Esophagus muscularis mucosa (tissue), 4 donors: ENCODE data around the gene SEZ6L2. TPM values are rescaled to one million over a fixed set of nuclear protein-coding genes. Genes with fewer than 3 reads are reported as not detected.
"Not testable (repeated sequence)": the region's sequence is repeated elsewhere in the genome, so short reads cannot be mapped to it uniquely, and the experiment has no call there.

Experiments used
- DNase-seq: peaks from one replicate; pipeline ENCODE4 v3.0.0-alpha.2; 2017; ENCODE audit errors: extremely low spot score
- H3K27ac ChIP-seq, 4 donors: fragments of 200-600 bp; sonication (generic); replicated peaks in 1 of 4; 1 replicate in 3 of 4; 2 replicates in 1 of 4; pipeline ENCODE4 v1.5.1; 2016 to 2019; ENCODE audit warnings: mild to moderate bottlenecking in 1 of 4
- H3K27me3 ChIP-seq, 4 donors: fragments of 200-600 bp; sonication (generic); one replicate each; pipeline versions ENCODE4 v1.5.1 to v1.6.0; 2016 to 2019
- H3K36me3 ChIP-seq, 4 donors: fragments of 200-600 bp; sonication (generic); one replicate each; pipeline ENCODE4 v1.5.1; 2016 to 2019
- H3K4me1 ChIP-seq, 4 donors: fragments of 200-600 bp; sonication (generic); one replicate each; pipeline ENCODE4 v1.5.1; 2016 to 2019
- H3K4me3 ChIP-seq, 4 donors: fragments of 200-600 bp; sonication (generic); 1 replicate in 2 of 4; 2 replicates in 2 of 4; pipeline ENCODE4 v1.5.1; 2016 to 2019; ENCODE audit warnings: mild to moderate bottlenecking in 4 of 4, moderate library complexity in 1 of 4
- H3K9me3 ChIP-seq, 4 donors: fragments of 200-600 bp; sonication (generic); 1 replicate in 3 of 4; 2 replicates in 1 of 4; pipeline ENCODE4 v1.5.1; 2016 to 2019
- EP300 ChIP-seq: sonication (generic); formaldehyde crosslinking; IDR thresholded peaks from one replicate; pipeline ENCODE4 v1.6.1; 2017; ENCODE audit warnings: antibody characterized with exemption
- POLR2A ChIP-seq: fragments of 450-650 bp; IDR thresholded peaks from one replicate; pipeline ENCODE4 v1.6.1; 2017; ENCODE audit warnings: antibody characterized with exemption, moderate library complexity, mild to moderate bottlenecking, low read depth
- POLR2AphosphoS5 ChIP-seq, 2 donors: sonication (generic); formaldehyde crosslinking; IDR thresholded peaks; one replicate each; pipeline ENCODE4 v1.6.1; 2017; ENCODE audit warnings: antibody characterized with exemption in 2 of 2
- WGBS: methylation state at CpG from one replicate; pipeline ENCODE4 v1.1.5; 2018; 5-methylcytosine and 5-hydroxymethylcytosine counted together
- intact Hi-C: fragments of 100-400 bp; cut with DNase I; formaldehyde crosslinking; loops from one replicate; pipeline ENCODE4 v1.15.1; 2023
- total RNA-seq, 4 donors: library from RNA; depleted of rRNA; stranded (reverse); fragments of >200 nt; gene quantifications; one replicate each; pipeline versions ENCODE4 v1.1.0 to v1.2.1, GENCODE V29; 2016
- TF ChIP-seq, protein P1 (sequence below), 3 experiments: fragments of 200-600 bp in 2 of 3; fragments of 450-650 bp in 1 of 3; sonication (generic) in 2 of 3; IDR thresholded peaks; one replicate each; pipeline ENCODE4 v1.5.1; 2017 to 2019; ENCODE audit warnings: antibody characterized with exemption in 3 of 3, mild to moderate bottlenecking in 2 of 3, moderate library complexity in 1 of 3

The SEZ6L2 gene
- total RNA-seq, 4 donors from 2014 or later: 0.84 to 7.9 (median 1.0) TPM

DNA sequence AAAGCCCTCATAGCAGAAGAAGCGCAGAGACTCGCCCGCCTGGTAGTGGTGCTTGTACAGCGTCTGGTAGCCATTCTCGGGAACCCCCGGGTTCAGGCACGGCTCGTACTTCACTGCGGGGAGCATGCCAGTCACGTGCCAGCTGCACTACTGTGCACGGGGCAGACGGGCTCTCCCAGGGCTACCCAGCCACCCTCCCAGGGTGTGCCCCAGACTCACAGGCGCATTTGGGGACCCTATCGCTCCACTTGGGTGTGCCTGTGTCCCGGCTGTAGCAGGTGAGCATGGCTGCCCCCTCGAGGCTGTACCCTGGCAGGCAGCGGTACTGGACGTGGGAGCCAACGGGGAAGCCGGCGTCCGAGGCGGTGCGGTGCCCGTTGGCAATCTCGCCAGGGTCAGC, 26.0 kb downstream of the SEZ6L2 start:
- Histone ChIP-seq H3K9me3 (peaks cover 0 to 4% (median 0%) of the 10 kb centered on the region in 4 donors), H3K4me3 (no peak overlapping the region), H3K27me3 (peaks cover 0 to 49% (median 21%) of the 10 kb centered on the region in 4 donors), H3K4me1 (peaks cover 0 to 16% (median 8%) of the 10 kb centered on the region in 4 donors), H3K27ac (no peak overlapping the region), H3K36me3 (no peaks in the 10 kb centered on the region)
- intact Hi-C loops: no loop called here
- no peak for DNase-seq
- TF ChIP-seq POLR2AphosphoS5 (IDR thresholded peaks at IDR 0.05) (no peak), EP300 (no peak), POLR2A (no peak)
- TF ChIP-seq, protein P1, sequence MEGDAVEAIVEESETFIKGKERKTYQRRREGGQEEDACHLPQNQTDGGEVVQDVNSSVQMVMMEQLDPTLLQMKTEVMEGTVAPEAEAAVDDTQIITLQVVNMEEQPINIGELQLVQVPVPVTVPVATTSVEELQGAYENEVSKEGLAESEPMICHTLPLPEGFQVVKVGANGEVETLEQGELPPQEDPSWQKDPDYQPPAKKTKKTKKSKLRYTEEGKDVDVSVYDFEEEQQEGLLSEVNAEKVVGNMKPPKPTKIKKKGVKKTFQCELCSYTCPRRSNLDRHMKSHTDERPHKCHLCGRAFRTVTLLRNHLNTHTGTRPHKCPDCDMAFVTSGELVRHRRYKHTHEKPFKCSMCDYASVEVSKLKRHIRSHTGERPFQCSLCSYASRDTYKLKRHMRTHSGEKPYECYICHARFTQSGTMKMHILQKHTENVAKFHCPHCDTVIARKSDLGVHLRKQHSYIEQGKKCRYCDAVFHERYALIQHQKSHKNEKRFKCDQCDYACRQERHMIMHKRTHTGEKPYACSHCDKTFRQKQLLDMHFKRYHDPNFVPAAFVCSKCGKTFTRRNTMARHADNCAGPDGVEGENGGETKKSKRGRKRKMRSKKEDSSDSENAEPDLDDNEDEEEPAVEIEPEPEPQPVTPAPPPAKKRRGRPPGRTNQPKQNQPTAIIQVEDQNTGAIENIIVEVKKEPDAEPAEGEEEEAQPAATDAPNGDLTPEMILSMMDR (IDR thresholded peaks at IDR 0.05): no peak
- 97% methylated on average over 6 of the region's 26 CpGs for WGBS

DNA sequence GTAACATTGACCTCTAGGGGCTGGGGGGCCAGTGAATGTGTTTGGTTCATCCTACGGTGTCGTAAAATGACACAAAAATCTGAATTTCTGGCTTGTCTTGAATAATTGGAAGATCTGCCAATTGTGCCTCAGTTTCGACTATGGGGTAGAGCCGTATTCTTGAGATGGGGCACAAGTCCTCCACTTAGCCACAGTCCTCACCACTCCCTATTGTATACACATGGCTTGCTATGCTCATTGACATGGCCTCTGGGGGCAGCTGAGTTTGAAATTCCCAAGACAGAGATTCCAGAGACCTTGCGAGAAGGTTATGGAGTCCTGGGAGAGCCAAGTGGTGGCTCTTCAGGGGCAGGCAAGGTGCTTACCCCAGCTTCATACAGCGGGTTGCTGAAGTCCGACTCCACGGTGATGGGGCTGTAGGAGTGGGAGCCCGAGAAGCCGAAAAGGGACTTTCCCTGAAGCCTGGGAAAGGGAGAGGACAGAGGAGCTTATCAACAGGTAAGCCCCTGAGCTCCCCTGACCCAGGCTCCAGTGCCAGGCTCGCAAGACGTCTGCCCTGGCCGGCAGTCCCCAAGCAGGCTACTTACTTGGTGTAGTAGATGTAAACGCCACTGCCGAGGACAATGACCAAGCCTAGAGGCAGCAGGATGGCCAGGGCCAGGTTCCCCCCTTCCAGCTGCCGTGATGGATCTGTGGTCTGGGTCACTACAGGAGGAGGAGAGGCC, 27.4 kb downstream of the SEZ6L2 start:
- WGBS: 93% methylated on average over 12 of the region's 16 CpGs
- TF ChIP-seq, protein P1 (IDR thresholded peaks at IDR 0.05): no peak
- TF ChIP-seq POLR2A (no peak), EP300 (no peak), POLR2AphosphoS5 (IDR thresholded peaks at IDR 0.05) (no peak)
- Histone ChIP-seq H3K4me3 (no peak overlapping the region), H3K27me3 (peaks cover 0 to 35% (median 8%) of the 10 kb centered on the region in 4 donors), H3K4me1 (peaks cover 0 to 9% (median 4%) of the 10 kb centered on the region in 4 donors), H3K9me3 (peaks cover 0 to 4% (median 0%) of the 10 kb centered on the region in 4 donors), H3K27ac (no peak overlapping the region), H3K36me3 (no peaks in the 10 kb centered on the region)
- intact Hi-C loops: no loop called here
- no peak for DNase-seq

DNA sequence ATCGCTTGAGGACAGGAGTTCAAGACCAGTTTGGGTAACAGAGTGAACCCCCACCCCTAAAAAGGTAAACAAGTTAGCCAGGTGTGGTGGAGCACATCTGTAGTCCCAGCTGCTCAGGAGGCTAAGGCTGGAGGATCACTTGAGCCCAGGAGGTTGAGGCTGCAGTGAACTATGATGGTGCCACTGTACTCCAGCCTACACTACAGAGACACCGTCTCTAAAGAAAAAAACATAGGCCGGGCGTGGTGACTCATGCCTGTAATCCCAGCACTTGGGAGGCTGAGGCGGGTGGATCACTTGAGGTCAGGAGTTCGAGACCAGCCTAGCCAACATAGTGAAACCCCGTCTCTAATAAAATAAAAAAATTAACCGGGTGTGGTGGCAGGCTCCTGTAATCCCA, 30.3 kb downstream of the SEZ6L2 start:
- peaks cover 0 to 12% (median 0%) of the 10 kb centered on the region in 4 donors for H3K27me3 ChIP-seq
- intact Hi-C loops: loop anchor here (10.0 kb wide), 1 partner anchor 136 kb away; no protein-coding TSS in a partner anchor
- not testable (repeated sequence) for H3K9me3 ChIP-seq, DNase-seq, H3K36me3 ChIP-seq, H3K27ac ChIP-seq, H3K4me1 ChIP-seq, H3K4me3 ChIP-seq
- 95% methylated on average over 8 of the region's 8 CpGs for WGBS

DNA sequence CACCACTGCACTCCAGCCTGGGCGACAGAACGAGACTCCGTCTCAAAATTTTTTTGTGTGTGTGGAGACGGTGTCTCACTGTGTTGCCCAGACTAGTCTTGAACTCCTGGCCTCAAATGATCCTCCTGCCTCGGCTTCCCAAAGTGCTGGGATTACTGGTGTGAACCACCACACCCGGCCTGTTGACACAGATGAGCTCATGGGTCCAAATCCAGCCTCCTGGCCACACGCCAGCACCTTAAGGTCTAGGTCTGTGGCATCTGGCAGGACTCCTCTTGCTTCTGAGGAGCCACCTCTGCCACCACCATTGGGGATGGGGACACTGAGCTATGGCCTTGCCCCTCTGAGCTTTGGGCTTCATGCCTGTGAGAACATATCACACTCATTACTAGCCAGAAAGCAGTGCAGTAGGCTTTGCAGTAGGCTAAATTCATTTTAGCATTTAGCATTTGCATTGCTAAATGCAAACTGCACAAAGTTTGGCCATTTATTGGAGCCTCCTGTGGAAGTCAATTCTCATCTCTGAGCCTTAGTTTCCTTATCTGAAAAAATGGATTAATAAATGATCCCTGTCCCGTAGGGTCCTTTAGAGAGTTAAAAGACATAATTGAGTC, 30.8 kb downstream of the SEZ6L2 start:
- Histone ChIP-seq H3K27ac (no peak overlapping the region), H3K9me3 (no peaks in the 10 kb centered on the region), H3K4me1 (peaks cover 0 to 5% (median 5%) of the 10 kb centered on the region in 4 donors), H3K36me3 (no peaks in the 10 kb centered on the region), H3K4me3 (no peak overlapping the region), H3K27me3 (peaks cover 0 to 12% (median 0%) of the 10 kb centered on the region in 4 donors)
- DNase-seq: no peak
- intact Hi-C loops: loop anchor here (10.0 kb wide), 1 partner anchor 136 kb away; no protein-coding TSS in a partner anchor
- no peak for TF ChIP-seq EP300
- TF ChIP-seq, protein P1 (IDR thresholded peaks at IDR 0.05): no peak
- no peak for TF ChIP-seq POLR2AphosphoS5 (IDR thresholded peaks at IDR 0.05)
- TF ChIP-seq POLR2A: no peak
- WGBS: 72% methylated on average over 8 of the region's 8 CpGs

DNA sequence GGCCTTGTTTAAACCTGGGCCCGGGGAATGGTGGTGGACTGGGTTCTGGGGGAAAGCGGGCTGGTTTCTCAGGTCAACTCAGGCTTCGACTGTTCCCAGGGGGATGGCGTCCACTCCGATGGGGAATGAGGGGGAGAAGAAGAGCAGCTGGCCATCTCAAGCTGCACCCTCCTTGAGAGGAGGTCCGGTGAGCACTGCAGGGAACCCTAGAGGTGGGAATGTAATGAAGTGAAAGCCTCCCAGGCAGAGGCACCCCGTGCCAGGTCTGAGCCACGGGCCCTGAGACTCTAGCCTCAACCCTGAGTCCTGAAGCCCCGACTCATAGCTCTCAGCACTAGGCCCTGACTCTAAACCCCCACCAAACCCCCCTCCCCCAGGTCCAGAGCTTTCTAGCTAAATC, 35.1 kb downstream of the SEZ6L2 start:
- TF ChIP-seq EP300: no peak
- TF ChIP-seq POLR2AphosphoS5 (IDR thresholded peaks at IDR 0.05): no peak
- DNase-seq: no peak
- Histone ChIP-seq H3K27ac (peak overlapping the region in 1 of 4 donors; percentile 86), H3K9me3 (no peaks in the 10 kb centered on the region), H3K36me3 (peaks cover 11 to 22% (median 22%) of the 10 kb centered on the region in 4 donors), H3K27me3 (no peaks in the 10 kb centered on the region), H3K4me3 (no peak overlapping the region), H3K4me1 (peaks cover 17 to 29% (median 26%) of the 10 kb centered on the region in 4 donors)
- 82% methylated on average over 5 of the region's 9 CpGs for WGBS
- intact Hi-C loops: loop anchor here (10.0 kb wide), 1 partner anchor 141 kb away; no protein-coding TSS in a partner anchor
